Activated CD8-positive, alpha-beta T cell treated with anti-CD3 and anti-CD28 coated beads, Interleukin-2, amount 10 ng/mL, durations not matched to agents 7 days and 5 days (primary cell): ENCODE data around the gene SREBF1. TPM values are rescaled to one million over a fixed set of nuclear protein-coding genes. Genes with fewer than 3 reads are reported as not detected.

Experiments
- ATAC-seq: fragments of 150-1000 bp; cut with Tn5 transposase; one replicate; pipeline ENCODE4 v1.10.0; 2021; ENCODE audit warnings: moderate library complexity
- CTCF ChIA-PET: fragments of 350-600 bp; sonication (Branson Sonifier 250); formaldehyde crosslinking; loops from one replicate; lab custom pipeline; 2021; ENCODE audit warnings: antibody characterized with exemption; lab: Charles Lee
- POLR2A ChIA-PET: fragments of 350-600 bp; sonication (Branson Sonifier 250); formaldehyde crosslinking; loops from one replicate; lab custom pipeline; 2021; ENCODE audit warnings: antibody characterized with exemption; lab: Charles Lee
- DNase-seq: peaks from one replicate; pipeline ENCODE4 v3.0.0-alpha.2; 2020
- H3K27ac Mint-ChIP-seq: one replicate; pipeline ENCODE4 v1.8.0; 2021; ENCODE audit warnings: mild to moderate bottlenecking, mixed read lengths
- H3K27me3 Mint-ChIP-seq: one replicate; pipeline ENCODE4 v1.8.0; 2021; ENCODE audit warnings: low read depth, mixed read lengths
- H3K36me3 Mint-ChIP-seq: one replicate; pipeline ENCODE4 v1.8.0; 2021; ENCODE audit warnings: low read depth, mixed read lengths
- H3K4me1 Mint-ChIP-seq: one replicate; pipeline ENCODE4 v1.8.0; 2021; ENCODE audit warnings: low read depth, mixed read lengths
- H3K4me3 Mint-ChIP-seq: one replicate; pipeline ENCODE4 v1.8.0; 2021; ENCODE audit warnings: mild to moderate bottlenecking, mixed read lengths
- H3K9me3 Mint-ChIP-seq: one replicate; pipeline ENCODE4 v1.8.0; 2022; ENCODE audit warnings: mixed read lengths; ENCODE audit not compliant: insufficient read depth
- total RNA-seq, 2 experiments: library from RNA; stranded (reverse); gene quantifications; one replicate each; pipeline ENCODE4 v1.2.3, GENCODE V29; 2021

Gene SREBF1
- total RNA-seq, 2 experiments from 2014 or later = 212 to 254 TPM

GRCh38 chr17:17782523-17783115, 54.2 kb downstream of the SREBF1 start:
- Mint-ChIP-seq H3K27ac (no peak overlapping the region), H3K36me3 (no peaks in the 10 kb centered on the region), H3K4me3 (peak overlapping the region; percentile 66), H3K9me3 (no peaks in the 10 kb centered on the region), H3K4me1 (peaks cover 25% of the 10 kb centered on the region), H3K27me3 (peaks cover 13% of the 10 kb centered on the region)
- ChIA-PET POLR2A (interaction anchor here (0.6 to 1.2 kb wide), 2 partner anchors 12 to 20 kb away, joined by 3 to 4 read pairs; no protein-coding TSS in a partner anchor), CTCF (interaction anchor here (1.2 to 1.4 kb wide), 2 partner anchors 31 to 103 kb away, joined by 3 read pairs; no protein-coding TSS in a partner anchor)
- ATAC-seq = peak; percentile 16
- no peak for DNase-seq

- H3K36me3 Mint-ChIP-seq = no peaks in the 10 kb centered on the region
- peak overlapping the region; percentile 46 for H3K4me3 Mint-ChIP-seq
- H3K27me3 Mint-ChIP-seq = peaks cover 13% of the 10 kb centered on the region
- DNase-seq (peak; percentile 41), ATAC-seq (peak; percentile 14)
- ChIA-PET CTCF (interaction anchor here (1.2 to 1.6 kb wide), 2 partner anchors 30 to 31 kb away, joined by 3 read pairs; no protein-coding TSS in a partner anchor), POLR2A (interaction anchor here (1.1 to 1.2 kb wide), 2 partner anchors 11 to 18 kb away, joined by 3 to 8 read pairs; no protein-coding TSS in a partner anchor)
- no peak overlapping the region for H3K27ac Mint-ChIP-seq
- no peaks in the 10 kb centered on the region for H3K9me3 Mint-ChIP-seq
- H3K4me1 Mint-ChIP-seq = peaks cover 25% of the 10 kb centered on the region
These were observed 54.9 kb downstream of the SREBF1 start for GRCh38 chr17:17781591-17782496.

GRCh38 chr17:17780922-17781590, 55.7 kb downstream of the SREBF1 start:
- POLR2A ChIA-PET = interaction anchor here (1.1 kb wide), 1 partner anchor 17 kb away, joined by 8 read pairs; no protein-coding TSS in a partner anchor
- Mint-ChIP-seq H3K27ac (no peak overlapping the region), H3K4me1 (peaks cover 25% of the 10 kb centered on the region), H3K9me3 (no peaks in the 10 kb centered on the region), H3K27me3 (peaks cover 13% of the 10 kb centered on the region), H3K4me3 (peak overlapping the region; percentile 26), H3K36me3 (no peaks in the 10 kb centered on the region)
- DNase-seq = no peak
- no peak for ATAC-seq
- CTCF ChIA-PET = interaction anchor here (1.6 kb wide), 1 partner anchor 30 kb away, joined by 3 read pairs; no protein-coding TSS in a partner anchor

GRCh38 chr17:17779015-17779611, 57.7 kb downstream of the SREBF1 start:
- ATAC-seq = no peak
- CTCF ChIA-PET = no interaction called here
- Mint-ChIP-seq H3K4me3 (no peak overlapping the region), H3K27ac (no peak overlapping the region), H3K27me3 (peaks cover 13% of the 10 kb centered on the region), H3K9me3 (no peaks in the 10 kb centered on the region), H3K4me1 (peaks cover 13% of the 10 kb centered on the region), H3K36me3 (no peaks in the 10 kb centered on the region)
- no peak for DNase-seq
- POLR2A ChIA-PET = no interaction called here

GRCh38 chr17:17778308-17779014, 58.3 kb downstream of the SREBF1 start:
- H3K27ac Mint-ChIP-seq = no peak overlapping the region
- no peaks in the 10 kb centered on the region for H3K9me3 Mint-ChIP-seq
- no peak for ATAC-seq
- ChIA-PET POLR2A (no interaction called here), CTCF (no interaction called here)
- H3K4me3 Mint-ChIP-seq = no peak overlapping the region
- H3K27me3 Mint-ChIP-seq = peaks cover 13% of the 10 kb centered on the region
- H3K4me1 Mint-ChIP-seq = peaks cover 9% of the 10 kb centered on the region
- no peaks in the 10 kb centered on the region for H3K36me3 Mint-ChIP-seq
- DNase-seq = no peak

GRCh38 chr17:17776889-17777288, 59.9 kb downstream of the SREBF1 start:
- Mint-ChIP-seq H3K27me3 (peaks cover 13% of the 10 kb centered on the region), H3K27ac (no peak overlapping the region), H3K9me3 (no peaks in the 10 kb centered on the region), H3K4me1 (peaks cover 11% of the 10 kb centered on the region), H3K36me3 (no peaks in the 10 kb centered on the region), H3K4me3 (no peak overlapping the region)
- ChIA-PET CTCF (no interaction called here), POLR2A (no interaction called here)
- DNase-seq = no peak
- no peak for ATAC-seq

GRCh38 chr17:17774009-17774881, 62.5 kb downstream of the SREBF1 start:
- DNase-seq (no peak), ATAC-seq (no peak)
- peaks cover 9% of the 10 kb centered on the region for H3K4me1 Mint-ChIP-seq
- no peaks in the 10 kb centered on the region for H3K27me3 Mint-ChIP-seq
- no peak overlapping the region for H3K27ac Mint-ChIP-seq
- H3K36me3 Mint-ChIP-seq = no peaks in the 10 kb centered on the region
- H3K9me3 Mint-ChIP-seq = no peaks in the 10 kb centered on the region
- ChIA-PET CTCF (interaction anchor here (1.0 to 1.2 kb wide), 2 partner anchors 34 to 93 kb away, joined by 3 read pairs; partner anchors contain the start of gene RAI1), POLR2A (no interaction called here)
- no peak overlapping the region for H3K4me3 Mint-ChIP-seq

GRCh38 chr17:17772231-17772630, 64.6 kb downstream of the SREBF1 start:
- ATAC-seq (no peak), DNase-seq (no peak)
- H3K9me3 Mint-ChIP-seq = no peaks in the 10 kb centered on the region
- no peak overlapping the region for H3K27ac Mint-ChIP-seq
- H3K4me1 Mint-ChIP-seq = peaks cover 17% of the 10 kb centered on the region
- H3K27me3 Mint-ChIP-seq = no peaks in the 10 kb centered on the region
- POLR2A ChIA-PET = no interaction called here
- CTCF ChIA-PET = no interaction called here
- no peak overlapping the region for H3K4me3 Mint-ChIP-seq
- no peaks in the 10 kb centered on the region for H3K36me3 Mint-ChIP-seq

- no peak overlapping the region for H3K4me3 Mint-ChIP-seq
- ATAC-seq = no peak
- H3K4me1 Mint-ChIP-seq = peaks cover 20% of the 10 kb centered on the region
- no peaks in the 10 kb centered on the region for H3K9me3 Mint-ChIP-seq
- H3K27ac Mint-ChIP-seq = no peak overlapping the region
- POLR2A ChIA-PET = interaction anchor here (1.2 kb wide), 1 partner anchor 11 kb away, joined by 3 read pairs; no protein-coding TSS in a partner anchor
- CTCF ChIA-PET = interaction anchor here (1.3 kb wide), 1 partner anchor 15 kb away, joined by 3 read pairs; no protein-coding TSS in a partner anchor
- no peak for DNase-seq
- H3K27me3 Mint-ChIP-seq = no peaks in the 10 kb centered on the region
- H3K36me3 Mint-ChIP-seq = no peaks in the 10 kb centered on the region
These were observed 65.1 kb downstream of the SREBF1 start for GRCh38 chr17:17771498-17772201.
